Measurements from ENCODE around the gene KCND1. TPM values are rescaled to one million over a fixed set of nuclear protein-coding genes. Genes with fewer than 3 reads are reported as not detected.

KCND1 gene
- total RNA-seq, 1 donor, result 0.36 TPM

DNA sequence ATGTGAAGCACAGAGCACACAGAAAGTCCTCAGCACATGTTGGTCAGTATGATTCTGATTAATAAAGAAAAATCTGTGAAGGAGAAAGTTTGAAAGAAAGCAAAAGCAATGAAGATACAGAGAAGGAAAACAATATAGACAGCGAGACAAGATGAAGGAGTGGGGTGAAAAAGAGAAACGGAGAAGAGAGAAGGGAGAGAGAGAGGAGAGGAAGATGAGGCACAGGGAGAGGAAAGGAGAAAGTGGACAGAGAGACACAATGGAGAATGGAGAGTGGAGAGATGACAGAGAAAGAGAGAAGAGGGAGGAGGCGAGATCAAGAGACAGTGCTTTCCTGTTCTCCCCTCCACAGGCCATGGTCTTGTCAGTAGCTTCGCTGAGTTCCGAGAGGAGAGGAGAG is 3.9 kb upstream of the KCND1 start:
- H3K79me2 ChIP-seq (ENCODE audit: insufficient read depth, low read length), result no peaks in the 10 kb centered on the region
- H3K9me3 ChIP-seq (ENCODE audit: low read depth, low read length), result no peaks in the 10 kb centered on the region
- H3K27ac ChIP-seq (ENCODE audit: low read depth, low read length), result no peak overlapping the region
- TF ChIP-seq, protein P1, sequence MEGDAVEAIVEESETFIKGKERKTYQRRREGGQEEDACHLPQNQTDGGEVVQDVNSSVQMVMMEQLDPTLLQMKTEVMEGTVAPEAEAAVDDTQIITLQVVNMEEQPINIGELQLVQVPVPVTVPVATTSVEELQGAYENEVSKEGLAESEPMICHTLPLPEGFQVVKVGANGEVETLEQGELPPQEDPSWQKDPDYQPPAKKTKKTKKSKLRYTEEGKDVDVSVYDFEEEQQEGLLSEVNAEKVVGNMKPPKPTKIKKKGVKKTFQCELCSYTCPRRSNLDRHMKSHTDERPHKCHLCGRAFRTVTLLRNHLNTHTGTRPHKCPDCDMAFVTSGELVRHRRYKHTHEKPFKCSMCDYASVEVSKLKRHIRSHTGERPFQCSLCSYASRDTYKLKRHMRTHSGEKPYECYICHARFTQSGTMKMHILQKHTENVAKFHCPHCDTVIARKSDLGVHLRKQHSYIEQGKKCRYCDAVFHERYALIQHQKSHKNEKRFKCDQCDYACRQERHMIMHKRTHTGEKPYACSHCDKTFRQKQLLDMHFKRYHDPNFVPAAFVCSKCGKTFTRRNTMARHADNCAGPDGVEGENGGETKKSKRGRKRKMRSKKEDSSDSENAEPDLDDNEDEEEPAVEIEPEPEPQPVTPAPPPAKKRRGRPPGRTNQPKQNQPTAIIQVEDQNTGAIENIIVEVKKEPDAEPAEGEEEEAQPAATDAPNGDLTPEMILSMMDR (IDR thresholded peaks at IDR 0.05; ENCODE audit: extremely low read depth, low read depth, low read length), result no peak
- H4K20me1 ChIP-seq (ENCODE audit: insufficient read depth, low read length), result no peaks in the 10 kb centered on the region
- H2AFZ ChIP-seq (ENCODE audit: low read length), result no peak overlapping the region
- no peak for DNase-seq (ENCODE audit: insufficient read length, low spot score, missing footprints)
- H3K4me2 ChIP-seq (ENCODE audit: insufficient read depth, low read length), result no peak overlapping the region
- no peaks in the 10 kb centered on the region for H3K27me3 ChIP-seq (ENCODE audit: insufficient read depth, low read length)
- H3K36me3 ChIP-seq (ENCODE audit: insufficient read depth, low read length), result peaks cover 8% of the 10 kb centered on the region
- peaks cover 3% of the 10 kb centered on the region for H3K4me1 ChIP-seq (ENCODE audit: insufficient read depth, low read length)
- H3K4me3 ChIP-seq (ENCODE audit: insufficient read depth, low read length), result no peak overlapping the region

DNA sequence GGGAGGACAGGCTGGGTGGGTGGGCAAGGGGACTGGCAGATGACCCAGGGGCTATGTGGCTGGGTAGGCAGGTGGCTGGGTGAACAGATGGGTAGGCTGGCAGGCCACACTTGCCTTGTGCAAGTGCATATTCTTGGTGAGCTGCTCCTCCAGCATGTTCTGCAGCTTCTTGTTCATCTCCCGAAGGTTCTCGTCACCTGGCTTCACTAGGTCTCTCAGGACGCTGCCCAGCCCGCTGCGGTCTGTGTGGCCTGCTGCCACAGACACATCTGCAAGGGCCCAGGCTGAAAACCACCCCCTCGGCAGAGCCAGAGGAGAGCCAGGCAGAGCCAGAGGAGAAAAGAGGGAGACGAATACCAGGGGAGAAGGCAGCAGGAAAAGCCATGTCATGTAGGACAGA is 3.4 kb upstream of the KCND1 start:
- TF ChIP-seq, protein P1 (IDR thresholded peaks at IDR 0.05; ENCODE audit: extremely low read depth, low read depth, low read length), result no peak
- no peak overlapping the region for H3K4me3 ChIP-seq (ENCODE audit: insufficient read depth, low read length)

DNA sequence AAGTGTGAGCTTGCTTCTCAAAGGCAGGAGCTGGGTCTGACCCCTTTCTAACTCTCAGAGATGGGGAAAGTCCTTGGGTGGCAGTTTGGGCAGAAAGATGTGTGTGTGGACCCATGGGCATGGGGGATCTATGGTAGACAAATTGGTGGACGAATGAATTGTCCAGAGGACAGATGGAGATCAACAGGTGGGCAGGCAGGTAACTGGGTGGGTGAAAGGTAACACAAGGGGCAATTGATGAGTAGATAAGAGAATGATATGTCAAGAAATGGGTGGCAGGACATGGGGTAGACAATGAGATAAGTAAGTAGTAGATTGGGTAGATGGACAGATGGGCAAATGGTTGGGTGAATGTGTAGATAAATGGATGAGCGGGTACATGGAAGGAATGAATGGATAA is 2.9 kb upstream of the KCND1 start:
- H3K79me2 ChIP-seq (ENCODE audit: insufficient read depth, low read length), result no peaks in the 10 kb centered on the region
- no peak overlapping the region for H3K4me3 ChIP-seq (ENCODE audit: insufficient read depth, low read length)
- TF ChIP-seq, protein P1 (IDR thresholded peaks at IDR 0.05; ENCODE audit: extremely low read depth, low read depth, low read length), result no peak
- no peaks in the 10 kb centered on the region for H4K20me1 ChIP-seq (ENCODE audit: insufficient read depth, low read length)
- no peaks in the 10 kb centered on the region for H3K27me3 ChIP-seq (ENCODE audit: insufficient read depth, low read length)
- H3K9me3 ChIP-seq (ENCODE audit: low read depth, low read length), result no peaks in the 10 kb centered on the region
- peaks cover 3% of the 10 kb centered on the region for H3K4me1 ChIP-seq (ENCODE audit: insufficient read depth, low read length)
- H2AFZ ChIP-seq (ENCODE audit: low read length), result no peak overlapping the region
- H3K36me3 ChIP-seq (ENCODE audit: insufficient read depth, low read length), result peaks cover 8% of the 10 kb centered on the region
- no peak overlapping the region for H3K4me2 ChIP-seq (ENCODE audit: insufficient read depth, low read length)
- no peak overlapping the region for H3K27ac ChIP-seq (ENCODE audit: low read depth, low read length)
- DNase-seq (ENCODE audit: insufficient read length, low spot score, missing footprints), result no peak

More for the DNA sequence above, 3.4 kb upstream of the KCND1 start:
- no peak for DNase-seq (ENCODE audit: insufficient read length, low spot score, missing footprints)
- H4K20me1 ChIP-seq (ENCODE audit: insufficient read depth, low read length), result no peaks in the 10 kb centered on the region
- no peak overlapping the region for H3K4me2 ChIP-seq (ENCODE audit: insufficient read depth, low read length)
- H3K27me3 ChIP-seq (ENCODE audit: insufficient read depth, low read length), result no peaks in the 10 kb centered on the region
- H3K4me1 ChIP-seq (ENCODE audit: insufficient read depth, low read length), result peaks cover 3% of the 10 kb centered on the region
- no peak overlapping the region for H2AFZ ChIP-seq (ENCODE audit: low read length)
- no peak overlapping the region for H3K27ac ChIP-seq (ENCODE audit: low read depth, low read length)
- H3K9me3 ChIP-seq (ENCODE audit: low read depth, low read length), result no peaks in the 10 kb centered on the region
- H3K79me2 ChIP-seq (ENCODE audit: insufficient read depth, low read length), result no peaks in the 10 kb centered on the region
- H3K36me3 ChIP-seq (ENCODE audit: insufficient read depth, low read length), result peaks cover 8% of the 10 kb centered on the region

DNA sequence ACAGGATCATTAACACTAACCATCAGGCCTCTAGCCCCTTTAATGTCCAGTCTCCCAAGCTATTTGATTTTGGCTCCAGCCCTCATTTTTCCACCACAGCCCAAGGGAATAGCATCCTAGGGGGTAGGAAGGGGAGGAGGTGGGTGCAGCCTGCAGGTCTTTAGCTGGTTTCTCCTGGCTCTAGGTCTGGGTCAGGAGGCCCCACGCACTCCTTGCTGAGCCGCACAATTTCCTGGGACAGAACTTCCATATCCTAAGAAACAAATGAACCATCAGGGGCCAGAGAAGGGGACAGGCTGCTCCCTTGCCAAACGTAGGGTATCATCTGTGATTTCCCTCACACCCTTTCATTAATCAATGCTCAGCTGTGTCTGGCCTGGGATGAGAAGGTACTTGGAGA is 2.4 kb upstream of the KCND1 start:
- Histone ChIP-seq H3K9me3 (ENCODE audit: low read depth, low read length) (no peaks in the 10 kb centered on the region), H3K4me2 (ENCODE audit: insufficient read depth, low read length) (no peak overlapping the region)

More for the DNA sequence above, 2.4 kb upstream of the KCND1 start:
- Histone ChIP-seq H3K27ac (ENCODE audit: low read depth, low read length) (no peak overlapping the region), H2AFZ (ENCODE audit: low read length) (no peak overlapping the region), H3K36me3 (ENCODE audit: insufficient read depth, low read length) (peaks cover 8% of the 10 kb centered on the region), H3K4me1 (ENCODE audit: insufficient read depth, low read length) (peaks cover 3% of the 10 kb centered on the region), H3K4me3 (ENCODE audit: insufficient read depth, low read length) (no peak overlapping the region), H3K27me3 (ENCODE audit: insufficient read depth, low read length) (no peaks in the 10 kb centered on the region), H3K79me2 (ENCODE audit: insufficient read depth, low read length) (no peaks in the 10 kb centered on the region), H4K20me1 (ENCODE audit: insufficient read depth, low read length) (no peaks in the 10 kb centered on the region)
- peak; percentile 75 for DNase-seq (ENCODE audit: insufficient read length, low spot score, missing footprints)
- TF ChIP-seq, protein P1 (IDR thresholded peaks at IDR 0.05; ENCODE audit: extremely low read depth, low read depth, low read length), result no peak
